GM12874 (cell line): Measurements from ENCODE around the gene MOV10L1.
A peak's percentile ranks its signal among the peaks of the same experiment; 100 is the strongest.

Source experiments
- CTCF ChIP-seq: IDR thresholded peaks from 2 replicates; pipeline ENCODE4 v1.5.1; 2011; ENCODE audit warnings: low read depth, mild to moderate bottlenecking, control low read depth, low read length, moderate library complexity; ENCODE audit not compliant: insufficient read depth

The MOV10L1 gene

GRCh38 chr22:50182176-50183081 is 92.6 kb downstream of the MOV10L1 start:
- no peak for TF ChIP-seq CTCF

DNA sequence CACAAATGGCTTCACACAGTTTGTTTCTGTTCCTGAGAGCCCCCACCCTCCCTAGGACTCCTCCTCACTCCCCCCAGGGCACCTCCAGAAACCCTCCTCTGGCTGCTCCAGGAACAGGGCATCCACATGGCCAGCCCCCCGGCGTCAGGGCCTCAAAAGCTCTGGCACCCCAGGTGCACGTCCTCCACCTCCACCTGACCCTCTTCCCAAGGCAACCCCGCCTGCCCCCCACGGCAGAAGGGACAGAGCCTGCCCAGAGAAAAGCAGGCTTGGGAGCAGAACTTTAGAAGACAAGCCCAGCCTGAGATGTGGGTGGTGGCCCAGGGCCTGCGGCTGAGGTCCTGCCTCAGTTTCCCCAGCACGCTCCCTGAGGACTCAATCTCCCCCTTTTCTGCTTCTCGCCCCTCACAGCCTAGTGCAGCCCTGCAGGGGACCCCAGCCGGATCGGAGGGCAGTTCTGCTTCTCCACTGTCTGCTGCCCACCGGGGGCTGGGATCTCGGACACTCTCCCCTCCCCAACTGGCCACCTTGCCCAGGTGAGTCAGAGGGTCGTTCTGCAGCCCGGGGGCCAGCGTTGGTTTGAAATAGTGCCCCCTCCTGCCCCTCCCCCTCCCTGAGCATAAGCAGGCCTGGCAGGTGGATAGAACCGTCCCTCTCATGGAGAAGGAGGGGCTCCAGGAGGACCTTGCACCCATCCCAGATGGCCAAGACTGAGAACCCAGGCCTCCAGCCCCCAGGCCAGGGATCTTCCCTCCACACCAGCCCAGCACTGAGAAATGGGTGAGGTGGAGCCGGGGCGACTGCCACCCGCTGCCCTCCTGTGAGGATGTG is 93.5 kb downstream of the MOV10L1 start:
- TF ChIP-seq CTCF, result no peak

DNA sequence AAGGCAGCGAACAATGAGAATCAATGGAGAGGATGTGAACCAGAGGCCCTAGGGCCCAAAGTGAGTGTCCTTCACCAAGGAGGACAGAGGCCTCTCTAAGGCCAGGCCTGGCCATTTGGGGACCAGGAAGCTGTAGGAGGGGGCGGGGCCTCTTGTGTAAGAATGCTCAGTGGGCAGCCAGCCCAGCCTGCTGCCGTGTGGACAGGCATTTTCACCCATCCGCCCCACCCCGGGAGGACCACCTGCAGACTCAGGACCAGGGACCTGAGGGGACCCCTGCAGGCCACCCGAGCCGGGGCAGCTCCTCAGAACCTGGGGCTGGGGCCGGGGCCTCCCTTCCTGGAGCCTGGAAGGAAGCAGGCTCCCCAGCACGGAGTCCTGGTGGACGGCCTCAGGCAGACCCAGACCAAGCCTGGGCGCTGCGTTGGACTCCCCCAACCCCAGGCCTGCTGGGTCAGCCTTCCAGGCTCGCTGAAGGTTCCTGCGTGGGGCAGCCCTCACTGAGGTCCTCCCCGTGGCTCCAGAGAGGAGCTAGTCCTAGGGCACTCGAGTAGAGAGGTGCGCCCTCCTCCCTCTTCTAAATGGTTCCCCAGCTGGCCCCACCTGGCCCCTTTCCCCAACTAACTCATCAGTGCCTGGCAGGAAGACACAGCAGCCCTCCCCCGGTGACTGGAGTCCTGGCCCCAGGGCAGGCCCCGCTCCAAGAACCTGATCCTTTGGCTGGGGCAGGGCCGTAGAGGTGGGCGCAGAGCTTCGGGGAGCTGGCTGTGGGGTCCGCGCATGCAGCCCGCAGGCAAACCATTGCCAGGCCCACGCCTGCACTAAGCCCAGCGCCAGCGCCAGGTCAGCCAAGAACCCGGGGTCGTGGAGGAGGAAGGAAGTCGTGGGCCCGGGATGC is 94.4 kb downstream of the MOV10L1 start:
- 0 out of 2 replicates have a peak, but pooled peaks have one; percentile 4 for TF ChIP-seq CTCF

DNA sequence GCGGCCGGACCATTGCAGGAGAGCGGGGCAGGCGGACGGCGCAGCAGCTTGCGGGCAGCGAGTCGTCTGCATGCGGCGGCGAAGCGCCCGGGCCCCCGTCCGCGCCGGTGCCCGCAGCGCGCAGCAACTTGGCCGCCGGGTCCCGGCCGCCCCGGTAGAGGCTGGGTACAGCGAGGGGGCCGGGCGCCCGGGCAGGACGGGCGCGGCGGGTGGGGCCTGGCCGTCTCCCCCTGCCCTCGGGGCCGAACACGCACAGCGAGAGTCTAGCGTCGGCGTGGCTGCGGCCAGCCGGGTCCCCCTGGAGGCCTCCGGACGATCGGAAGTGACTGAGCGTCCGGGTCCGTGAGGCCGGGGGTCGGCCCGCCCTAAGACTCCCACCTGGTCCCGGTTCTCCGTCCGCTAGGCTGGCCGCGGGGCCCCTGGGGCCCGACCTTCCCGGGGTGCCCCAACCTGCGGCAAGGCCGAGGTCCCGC is 95.1 kb downstream of the MOV10L1 start:
- TF ChIP-seq CTCF, result no peak

DNA sequence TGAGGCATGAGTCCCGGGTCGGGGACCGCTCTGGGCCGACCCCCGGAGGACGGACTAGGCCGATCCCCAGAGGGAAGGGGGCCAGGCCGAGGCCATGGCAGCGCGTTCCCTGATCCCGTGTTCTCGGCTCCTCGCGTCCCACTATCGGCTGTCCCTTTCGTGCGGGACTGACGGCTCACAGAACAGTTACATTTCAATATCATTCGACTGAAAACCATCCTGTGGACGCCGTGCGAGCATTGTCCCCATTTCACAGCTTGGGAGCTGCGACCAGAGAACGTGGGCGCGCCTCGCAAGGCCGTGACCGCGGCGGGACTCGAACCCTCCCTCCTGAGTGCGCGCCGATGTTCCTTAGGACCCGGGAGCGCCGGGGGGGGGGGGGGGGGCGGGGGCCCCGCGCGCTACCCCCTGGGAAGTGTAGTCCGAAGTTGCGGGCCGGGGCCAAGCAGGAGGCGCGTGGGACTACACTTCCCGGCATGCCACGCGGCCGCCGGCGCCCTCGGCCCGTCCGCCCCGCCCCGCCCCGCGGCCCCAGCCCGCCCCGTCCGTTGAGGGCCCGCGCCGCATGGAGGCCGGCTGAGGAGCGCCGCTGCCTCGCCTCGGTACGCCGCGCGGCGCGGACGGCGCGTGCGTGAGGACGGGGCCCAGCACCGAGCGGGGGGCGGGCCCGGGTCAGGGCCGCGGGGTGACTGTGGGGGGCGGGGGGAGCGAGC is 95.7 kb downstream of the MOV10L1 start, which contains the start of gene TRABD:
Gene TRABD, plus strand, starts transcription at position 539 of the 713 bp plus-strand sequence. CDS start 7,148 bp downstream, outside the sequence.
- TF ChIP-seq CTCF, result no peak

GRCh38 chr22:50186181-50186714 is 96.4 kb downstream of the MOV10L1 start:
- no peak for TF ChIP-seq CTCF
